Activated T-helper 1 cell treated with anti-CD3 and anti-CD28 coated beads, Interleukin-12 subunit alpha, Interleukin-12 subunit beta, Interleukin-2, Interleukin-4 antibody, amounts not matched to agents 30 ng/mL and 10 ng/mL and 1 ng/mL, durations not matched to agents 14 hours and 24 hours and 36 hours (primary cell): ENCODE measurements around the gene EEF1E1. TPM values are rescaled to one million over a fixed set of nuclear protein-coding genes. Genes with fewer than 3 reads are reported as not detected.

Experiments
- DNase-seq: peaks from one replicate; pipeline ENCODE4 v3.0.0; 2021; ENCODE audit warnings: low spot score
- H3K27ac Mint-ChIP-seq: one replicate; pipeline ENCODE4 v1.8.0; 2021; ENCODE audit warnings: mild to moderate bottlenecking, mixed read lengths
- H3K27me3 Mint-ChIP-seq: one replicate; pipeline ENCODE4 v1.8.0; 2022; ENCODE audit warnings: mild to moderate bottlenecking, moderate library complexity, mixed read lengths; ENCODE audit not compliant: insufficient read depth
- H3K36me3 Mint-ChIP-seq: one replicate; pipeline ENCODE4 v1.8.0; 2021; ENCODE audit warnings: low read depth, mixed read lengths
- H3K4me1 Mint-ChIP-seq: one replicate; pipeline ENCODE4 v1.8.0; 2021; ENCODE audit warnings: low read depth, mixed read lengths
- H3K4me3 Mint-ChIP-seq: one replicate; pipeline ENCODE4 v1.8.0; 2021; ENCODE audit warnings: mild to moderate bottlenecking, moderate library complexity, mixed read lengths
- H3K9me3 Mint-ChIP-seq: one replicate; pipeline ENCODE4 v1.8.0; 2021; ENCODE audit warnings: mixed read lengths
- intact Hi-C: fragments of 100-400 bp; cut with micrococcal nuclease; formaldehyde crosslinking; loops from one replicate; pipeline ENCODE4 v1.15.1; 2024
- total RNA-seq: library from RNA; stranded (reverse); gene quantifications from 2 replicates; pipeline ENCODE4 v1.2.3, GENCODE V29; 2022

The EEF1E1 gene
- total RNA-seq, 1 donor from 2014 or later: 92.8 TPM

DNA sequence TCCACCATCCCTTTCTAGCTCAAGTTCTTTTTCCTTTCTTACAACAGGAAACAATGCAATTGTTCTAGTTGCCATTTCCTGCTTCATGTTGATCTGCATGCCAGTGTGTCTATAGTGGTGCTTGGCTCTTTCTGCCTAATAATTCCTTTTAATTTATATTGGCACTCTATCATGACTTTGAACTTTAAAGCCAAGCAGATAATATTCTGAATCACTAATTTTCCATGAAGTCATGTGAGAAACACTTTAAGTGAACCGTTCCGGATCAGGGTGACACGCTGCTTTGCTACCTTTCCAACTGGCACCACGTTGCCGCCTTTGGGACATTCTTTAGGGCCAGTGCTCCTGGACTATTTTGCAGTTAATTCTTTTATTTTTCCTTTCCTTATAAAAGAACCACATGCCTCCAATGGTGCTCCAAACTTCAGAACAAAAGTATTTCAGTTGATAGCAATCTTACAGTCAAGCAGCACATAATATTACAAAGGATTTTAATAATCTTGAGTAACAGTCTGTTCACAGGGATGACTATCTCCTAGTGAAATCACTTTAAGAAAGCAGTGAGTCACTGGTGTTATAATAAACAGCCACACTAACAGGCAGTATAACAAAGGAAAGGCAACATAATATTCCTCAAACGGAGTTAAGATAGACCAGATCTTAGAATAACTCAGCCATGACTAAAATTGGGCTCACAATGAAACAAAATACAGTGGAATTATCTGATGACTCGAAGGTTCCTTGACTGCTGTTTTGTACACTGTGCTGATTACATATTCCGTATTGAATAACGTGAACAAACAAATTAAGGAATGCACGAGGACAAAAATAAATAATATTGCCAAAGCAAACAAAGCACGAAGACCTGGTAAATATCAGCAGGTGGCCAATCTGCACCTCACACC lies 19.1 kb downstream of the EEF1E1 start:
- DNase-seq: no peak

DNA sequence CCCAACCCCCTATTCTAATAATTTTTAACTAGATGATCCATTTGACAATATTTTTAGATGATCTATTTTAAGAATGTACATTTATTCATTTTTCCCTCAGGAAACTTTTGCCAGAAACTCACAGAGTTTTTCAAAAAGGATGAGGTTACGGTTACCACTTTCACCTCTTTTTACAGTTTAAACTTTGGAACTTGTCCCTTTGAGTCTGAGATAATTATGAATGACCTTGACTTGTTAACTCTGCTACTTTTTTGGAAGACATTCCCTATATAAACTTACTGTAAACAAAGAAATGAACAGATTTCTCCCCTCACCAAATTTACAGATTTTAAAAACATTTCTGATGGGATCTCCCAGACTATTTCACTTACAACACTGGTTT lies 19.8 kb downstream of the EEF1E1 start:
- H3K9me3 Mint-ChIP-seq: no peaks in the 10 kb centered on the region
- intact Hi-C loops: no loop called here

More for the DNA sequence above, 19.1 kb downstream of the EEF1E1 start:
- Mint-ChIP-seq H3K9me3 (peaks cover 2% of the 10 kb centered on the region), H3K4me1 (peaks cover 49% of the 10 kb centered on the region), H3K36me3 (peaks cover 49% of the 10 kb centered on the region), H3K27me3 (no peaks in the 10 kb centered on the region), H3K27ac (peak overlapping the region; percentile 75), H3K4me3 (no peak overlapping the region)
- intact Hi-C loops: no loop called here

DNA sequence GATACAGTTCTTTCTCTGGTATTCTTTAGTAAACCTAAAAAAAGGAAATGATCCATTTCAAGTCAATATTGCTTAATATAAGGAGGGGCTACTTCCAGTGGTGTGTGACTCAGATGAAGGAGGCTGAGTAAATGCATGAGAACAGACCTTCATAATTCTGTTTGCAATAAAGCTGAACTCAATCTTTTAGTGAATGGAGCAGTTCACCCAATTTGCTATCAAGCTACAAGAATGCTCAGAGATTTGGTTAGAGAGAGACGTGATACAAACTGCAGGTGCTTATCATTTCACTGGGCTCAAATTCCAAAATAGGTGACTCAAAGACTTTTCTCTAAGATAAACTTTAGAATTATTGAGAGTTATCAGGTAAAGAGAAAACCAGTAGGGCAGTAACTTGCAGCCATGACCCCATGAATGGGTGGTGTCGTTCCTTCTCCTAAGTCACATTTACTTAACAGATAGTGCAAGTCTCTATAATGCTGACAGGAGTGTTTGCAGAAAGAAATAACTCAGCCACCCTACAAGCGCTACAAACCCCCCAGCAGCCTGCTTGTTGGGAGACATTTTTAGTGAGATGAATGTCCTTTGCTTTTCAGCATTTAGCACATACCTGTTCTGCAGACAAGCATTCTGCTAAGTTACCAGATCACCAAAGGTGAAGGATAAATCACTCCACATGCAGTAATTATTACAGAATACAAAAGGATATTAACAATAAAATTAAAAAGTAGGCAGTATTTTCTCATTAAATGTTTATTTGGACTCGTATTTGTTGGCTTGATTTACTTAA lies 21.8 kb downstream of the EEF1E1 start:
- H3K4me1 Mint-ChIP-seq: peaks cover 44% of the 10 kb centered on the region
- no peak for DNase-seq
- H3K36me3 Mint-ChIP-seq: peaks cover 34% of the 10 kb centered on the region
- no peak overlapping the region for H3K27ac Mint-ChIP-seq
- no peaks in the 10 kb centered on the region for H3K9me3 Mint-ChIP-seq
- H3K27me3 Mint-ChIP-seq: no peaks in the 10 kb centered on the region
- H3K4me3 Mint-ChIP-seq: no peak overlapping the region
- intact Hi-C loops: no loop called here

More for the DNA sequence above, 19.8 kb downstream of the EEF1E1 start:
- H3K27me3 Mint-ChIP-seq: no peaks in the 10 kb centered on the region
- H3K27ac Mint-ChIP-seq: no peak overlapping the region
- no peak overlapping the region for H3K4me3 Mint-ChIP-seq
- peaks cover 51% of the 10 kb centered on the region for H3K4me1 Mint-ChIP-seq
- DNase-seq: no peak
- peaks cover 45% of the 10 kb centered on the region for H3K36me3 Mint-ChIP-seq

DNA sequence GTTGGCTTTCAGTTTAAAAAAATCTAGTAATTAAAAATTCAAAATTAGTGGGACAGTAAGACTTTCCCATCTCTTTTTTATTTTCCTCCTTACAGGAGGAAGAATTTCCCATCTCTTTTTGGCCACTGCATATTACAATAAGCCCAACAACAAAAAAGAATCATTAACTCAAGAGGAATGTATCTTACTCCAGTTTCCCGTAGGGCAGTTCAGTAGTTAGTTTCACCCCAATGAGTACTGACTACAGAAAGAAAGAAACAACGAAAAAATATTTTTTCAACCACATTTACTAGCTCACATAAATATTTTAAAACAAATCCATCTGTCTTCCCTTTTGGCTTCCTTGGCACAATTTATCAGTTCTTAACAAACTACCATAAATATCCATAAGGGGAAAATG lies 23.2 kb downstream of the EEF1E1 start:
- intact Hi-C loops: no loop called here
- Mint-ChIP-seq H3K4me1 (peaks cover 38% of the 10 kb centered on the region), H3K27me3 (no peaks in the 10 kb centered on the region), H3K36me3 (peaks cover 38% of the 10 kb centered on the region), H3K4me3 (no peak overlapping the region), H3K9me3 (no peaks in the 10 kb centered on the region), H3K27ac (no peak overlapping the region)
- no peak for DNase-seq

DNA sequence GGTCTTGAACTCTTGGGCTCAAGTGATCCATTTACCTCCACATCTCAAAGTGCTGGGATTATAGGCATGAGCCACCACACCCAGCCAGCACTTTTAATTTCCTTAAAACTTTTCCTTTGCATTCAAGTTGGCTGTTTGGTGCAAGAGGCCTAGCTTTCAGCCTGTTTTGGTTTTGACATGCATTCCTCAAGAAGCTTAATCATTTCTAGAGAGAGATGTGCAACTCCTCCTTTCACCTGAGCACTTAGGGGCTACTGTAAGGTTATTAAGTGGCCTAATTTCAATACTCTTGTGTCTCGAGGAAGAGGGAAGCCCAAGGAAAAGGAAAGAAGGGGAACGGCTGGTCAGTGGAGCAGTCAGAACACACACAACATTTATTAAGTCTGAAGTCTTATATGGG lies 24.4 kb downstream of the EEF1E1 start:
- no peak overlapping the region for H3K4me3 Mint-ChIP-seq
- peaks cover 30% of the 10 kb centered on the region for H3K36me3 Mint-ChIP-seq
- no peaks in the 10 kb centered on the region for H3K27me3 Mint-ChIP-seq
- DNase-seq: no peak
- H3K27ac Mint-ChIP-seq: no peak overlapping the region
- intact Hi-C loops: no loop called here
- peaks cover 26% of the 10 kb centered on the region for H3K4me1 Mint-ChIP-seq
- H3K9me3 Mint-ChIP-seq: no peaks in the 10 kb centered on the region

DNA sequence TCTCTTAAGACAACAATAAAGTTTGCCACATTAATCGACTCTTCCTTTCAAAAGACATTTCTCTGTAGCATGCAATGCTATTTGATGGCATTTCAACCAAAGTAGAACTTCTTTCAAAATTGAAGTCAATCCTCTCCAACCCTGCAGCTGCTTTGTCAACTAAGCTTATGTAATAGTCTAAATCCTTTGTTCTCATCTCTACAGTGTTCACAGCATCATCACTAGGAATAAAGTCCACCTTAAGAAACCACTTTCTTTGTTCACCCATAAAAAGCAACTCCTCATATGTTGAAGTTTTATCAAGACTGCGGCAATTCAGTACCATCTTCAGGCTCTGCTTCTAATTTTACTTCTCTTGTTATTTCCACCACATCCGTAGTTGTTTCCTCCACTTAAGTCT lies 26.6 kb downstream of the EEF1E1 start:
- peaks cover 20% of the 10 kb centered on the region for H3K36me3 Mint-ChIP-seq
- DNase-seq: no peak
- H3K4me3 Mint-ChIP-seq: no peak overlapping the region
- intact Hi-C loops: no loop called here
- no peaks in the 10 kb centered on the region for H3K27me3 Mint-ChIP-seq
- no peaks in the 10 kb centered on the region for H3K9me3 Mint-ChIP-seq
- H3K27ac Mint-ChIP-seq: peak overlapping the region; percentile 1
- H3K4me1 Mint-ChIP-seq: peaks cover 21% of the 10 kb centered on the region

DNA sequence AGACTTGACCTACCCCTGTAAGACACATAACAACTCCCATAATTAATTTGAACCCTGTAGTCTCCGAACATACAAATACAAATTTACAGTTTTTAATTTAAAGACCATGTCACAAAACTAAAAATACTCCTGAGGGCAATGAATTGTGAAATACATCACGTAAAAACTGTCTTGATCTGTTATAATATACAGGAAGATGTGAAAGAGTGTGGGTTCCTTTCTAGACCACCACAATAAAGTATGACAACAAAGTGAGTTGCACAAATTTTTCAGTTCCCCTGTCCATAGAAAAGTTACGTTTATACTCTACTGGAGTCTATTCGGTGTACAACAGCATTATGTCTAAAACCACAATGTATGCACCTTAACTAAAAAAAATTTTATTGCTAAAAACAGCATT lies 27.2 kb downstream of the EEF1E1 start:
- no peaks in the 10 kb centered on the region for H3K27me3 Mint-ChIP-seq
- peaks cover 21% of the 10 kb centered on the region for H3K4me1 Mint-ChIP-seq
- intact Hi-C loops: no loop called here
- DNase-seq: no peak
- H3K27ac Mint-ChIP-seq: no peak overlapping the region
- H3K36me3 Mint-ChIP-seq: peaks cover 16% of the 10 kb centered on the region
- no peak overlapping the region for H3K4me3 Mint-ChIP-seq
- H3K9me3 Mint-ChIP-seq: no peaks in the 10 kb centered on the region

DNA sequence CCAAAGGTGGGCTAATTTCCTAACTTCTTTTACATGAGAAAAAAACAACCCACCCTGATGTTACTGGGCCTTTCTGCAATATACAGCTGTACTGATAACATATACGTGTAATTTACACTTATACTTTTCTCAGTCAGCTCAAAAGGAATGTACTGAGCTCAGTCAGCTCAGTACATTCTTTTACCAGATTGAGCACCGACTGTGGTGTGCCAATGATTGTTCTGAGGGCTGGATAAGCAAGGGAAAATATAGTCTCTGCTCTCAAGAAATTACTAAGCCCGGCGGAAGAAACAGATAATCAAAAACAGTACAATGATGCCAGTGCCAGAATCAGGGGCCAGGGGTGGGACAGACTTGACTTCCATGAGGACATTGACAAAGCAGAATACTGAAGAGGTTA lies 28.1 kb downstream of the EEF1E1 start:
- H3K4me1 Mint-ChIP-seq: peaks cover 21% of the 10 kb centered on the region
- H3K9me3 Mint-ChIP-seq: no peaks in the 10 kb centered on the region
- no peaks in the 10 kb centered on the region for H3K27me3 Mint-ChIP-seq
- H3K4me3 Mint-ChIP-seq: no peak overlapping the region
- no peak overlapping the region for H3K27ac Mint-ChIP-seq
- H3K36me3 Mint-ChIP-seq: peaks cover 11% of the 10 kb centered on the region
- intact Hi-C loops: no loop called here
- DNase-seq: no peak

DNA sequence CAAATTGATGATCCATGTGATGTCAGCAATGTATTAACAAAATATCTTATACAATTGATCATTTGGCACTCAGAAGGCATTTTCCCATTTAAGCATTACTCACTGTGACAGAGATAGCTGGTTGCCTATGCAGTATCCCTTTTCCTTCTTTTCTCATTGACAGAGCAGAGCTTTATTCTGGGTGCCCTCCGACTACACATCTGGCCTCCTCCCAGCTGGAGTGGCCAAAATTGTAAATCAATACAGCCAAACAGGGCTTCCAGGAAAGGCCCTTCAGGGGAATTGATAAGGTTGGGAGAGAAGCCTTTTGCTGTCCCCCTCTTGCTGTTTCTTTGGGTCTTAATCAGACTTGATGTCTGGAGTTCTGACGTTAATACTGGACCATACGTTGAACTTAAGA lies 28.6 kb downstream of the EEF1E1 start:
- Mint-ChIP-seq H3K4me3 (no peak overlapping the region), H3K4me1 (peaks cover 21% of the 10 kb centered on the region), H3K27me3 (no peaks in the 10 kb centered on the region), H3K9me3 (no peaks in the 10 kb centered on the region), H3K27ac (no peak overlapping the region), H3K36me3 (peaks cover 11% of the 10 kb centered on the region)
- intact Hi-C loops: no loop called here
- no peak for DNase-seq

DNA sequence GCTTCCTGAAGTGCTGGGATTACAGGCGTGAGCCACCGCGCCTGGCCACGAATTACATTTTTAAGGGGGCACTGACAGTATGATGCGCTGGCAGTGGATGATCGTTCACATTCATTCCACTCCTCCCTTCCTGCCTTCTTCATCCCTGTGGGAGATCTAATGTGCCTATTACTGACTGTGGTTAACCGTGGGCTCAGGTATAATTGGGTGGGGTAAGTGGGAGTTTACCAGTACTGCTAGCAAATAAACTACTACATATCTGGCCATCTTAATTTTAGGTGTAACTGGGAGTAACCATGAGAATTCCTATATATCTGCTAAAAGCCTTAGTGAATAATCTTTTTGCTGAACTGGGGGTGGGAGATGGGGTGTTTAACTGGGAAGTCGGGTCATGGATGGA lies 31.6 kb downstream of the EEF1E1 start:
- Mint-ChIP-seq H3K27ac (no peak overlapping the region), H3K4me1 (peaks cover 15% of the 10 kb centered on the region), H3K27me3 (no peaks in the 10 kb centered on the region), H3K4me3 (no peak overlapping the region), H3K9me3 (no peaks in the 10 kb centered on the region), H3K36me3 (peaks cover 5% of the 10 kb centered on the region)
- DNase-seq: no peak
- intact Hi-C loops: no loop called here

DNA sequence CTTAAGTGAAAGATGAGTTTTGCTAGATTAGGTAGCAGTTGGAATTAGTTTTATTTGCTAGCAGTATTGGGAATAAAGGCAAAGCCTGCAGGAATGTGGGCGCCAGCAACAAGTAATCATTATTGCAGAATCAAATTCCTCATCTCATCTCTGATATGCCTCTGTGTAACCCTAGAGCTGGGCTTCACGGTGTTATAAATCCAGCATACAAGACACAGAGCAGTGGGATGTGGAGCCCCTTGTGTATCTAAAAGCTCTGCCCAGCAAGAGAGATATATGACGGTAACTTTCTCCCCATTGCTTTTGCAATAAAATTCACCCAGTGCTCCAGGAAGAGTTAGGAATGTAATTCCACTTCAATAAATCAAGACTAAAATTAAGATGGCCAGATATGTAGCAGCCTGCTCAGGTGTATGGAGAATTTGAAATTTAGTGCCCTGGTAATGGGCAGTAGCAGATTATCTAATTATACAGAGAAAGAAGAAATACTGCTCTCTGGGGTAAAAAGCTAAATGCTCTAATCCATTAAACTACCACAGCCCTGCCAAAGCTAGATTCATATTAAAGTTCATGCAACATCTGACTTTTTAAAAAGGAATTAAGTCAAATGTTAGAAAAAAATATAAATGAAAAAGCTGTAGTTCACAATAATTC lies 32.6 kb downstream of the EEF1E1 start:
- H3K27ac Mint-ChIP-seq: no peak overlapping the region
- intact Hi-C loops: loop anchor here (10.0 kb wide), 1 partner anchor 1415 kb away; no protein-coding TSS in a partner anchor

DNA sequence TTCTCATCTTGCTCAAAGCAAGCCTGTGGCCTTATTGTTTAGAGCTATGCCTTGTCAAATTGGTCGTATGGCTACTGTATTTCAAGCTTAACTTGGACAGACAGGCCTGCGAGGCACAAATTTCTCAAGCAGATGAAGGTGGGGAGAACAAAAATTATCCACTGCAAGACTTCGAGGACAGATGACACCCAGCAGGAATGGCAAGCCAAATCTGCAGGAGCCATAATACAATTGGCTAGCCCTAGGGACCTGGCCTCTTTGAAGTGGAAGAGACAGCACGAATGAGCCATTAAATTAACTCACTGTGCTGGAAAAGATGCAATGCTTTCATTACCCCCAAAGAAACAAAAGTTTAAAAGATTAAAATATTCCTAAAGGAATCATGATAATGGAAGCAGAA lies 33.2 kb downstream of the EEF1E1 start:
- no peaks in the 10 kb centered on the region for H3K27me3 Mint-ChIP-seq
- H3K4me3 Mint-ChIP-seq: no peak overlapping the region
- intact Hi-C loops: loop anchor here (10.0 kb wide), 1 partner anchor 1414 kb away; no protein-coding TSS in a partner anchor
- H3K36me3 Mint-ChIP-seq: no peaks in the 10 kb centered on the region
- peaks cover 26% of the 10 kb centered on the region for H3K4me1 Mint-ChIP-seq
- no peaks in the 10 kb centered on the region for H3K9me3 Mint-ChIP-seq
- no peak for DNase-seq
- no peak overlapping the region for H3K27ac Mint-ChIP-seq

More for the DNA sequence above, 32.6 kb downstream of the EEF1E1 start:
- Mint-ChIP-seq H3K27me3 (no peaks in the 10 kb centered on the region), H3K9me3 (no peaks in the 10 kb centered on the region), H3K4me3 (no peak overlapping the region), H3K36me3 (peaks cover 5% of the 10 kb centered on the region), H3K4me1 (peaks cover 22% of the 10 kb centered on the region)
- DNase-seq: no peak
